LNCAP (cell line): ENCODE results near the gene ABCA5.

Source experiments
- TF ChIP-seq, protein P1 (sequence below): fragments of 450-650 bp; IDR thresholded peaks from 2 replicates; pipeline ENCODE4 v1.5.1; 2017; ENCODE audit warnings: mild to moderate bottlenecking

Gene ABCA5

GRCh38 chr17:69220098-69220497 is 106.8 kb downstream of the ABCA5 start:
- TF ChIP-seq, protein P1, sequence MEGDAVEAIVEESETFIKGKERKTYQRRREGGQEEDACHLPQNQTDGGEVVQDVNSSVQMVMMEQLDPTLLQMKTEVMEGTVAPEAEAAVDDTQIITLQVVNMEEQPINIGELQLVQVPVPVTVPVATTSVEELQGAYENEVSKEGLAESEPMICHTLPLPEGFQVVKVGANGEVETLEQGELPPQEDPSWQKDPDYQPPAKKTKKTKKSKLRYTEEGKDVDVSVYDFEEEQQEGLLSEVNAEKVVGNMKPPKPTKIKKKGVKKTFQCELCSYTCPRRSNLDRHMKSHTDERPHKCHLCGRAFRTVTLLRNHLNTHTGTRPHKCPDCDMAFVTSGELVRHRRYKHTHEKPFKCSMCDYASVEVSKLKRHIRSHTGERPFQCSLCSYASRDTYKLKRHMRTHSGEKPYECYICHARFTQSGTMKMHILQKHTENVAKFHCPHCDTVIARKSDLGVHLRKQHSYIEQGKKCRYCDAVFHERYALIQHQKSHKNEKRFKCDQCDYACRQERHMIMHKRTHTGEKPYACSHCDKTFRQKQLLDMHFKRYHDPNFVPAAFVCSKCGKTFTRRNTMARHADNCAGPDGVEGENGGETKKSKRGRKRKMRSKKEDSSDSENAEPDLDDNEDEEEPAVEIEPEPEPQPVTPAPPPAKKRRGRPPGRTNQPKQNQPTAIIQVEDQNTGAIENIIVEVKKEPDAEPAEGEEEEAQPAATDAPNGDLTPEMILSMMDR, result no peak

DNA sequence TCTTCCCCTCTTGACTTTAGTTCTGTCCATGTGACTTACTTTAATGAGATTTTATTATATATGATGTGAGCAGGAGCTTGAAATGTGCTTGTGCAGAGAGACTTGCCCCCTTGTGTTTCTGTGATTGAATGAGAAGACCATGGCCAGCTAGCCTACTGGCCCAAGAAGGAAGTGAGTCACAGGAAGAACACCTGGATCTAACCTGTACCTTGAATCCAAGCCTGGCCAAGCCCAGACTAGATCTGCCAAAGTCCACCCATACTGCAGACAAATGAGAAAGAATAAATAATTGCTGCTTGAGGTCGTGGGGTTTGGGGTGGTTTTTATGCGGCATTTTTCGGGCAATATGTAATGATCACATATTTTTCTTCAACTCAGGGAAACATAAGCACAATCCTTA is 107.9 kb downstream of the ABCA5 start:
- TF ChIP-seq, protein P1, result no peak

DNA sequence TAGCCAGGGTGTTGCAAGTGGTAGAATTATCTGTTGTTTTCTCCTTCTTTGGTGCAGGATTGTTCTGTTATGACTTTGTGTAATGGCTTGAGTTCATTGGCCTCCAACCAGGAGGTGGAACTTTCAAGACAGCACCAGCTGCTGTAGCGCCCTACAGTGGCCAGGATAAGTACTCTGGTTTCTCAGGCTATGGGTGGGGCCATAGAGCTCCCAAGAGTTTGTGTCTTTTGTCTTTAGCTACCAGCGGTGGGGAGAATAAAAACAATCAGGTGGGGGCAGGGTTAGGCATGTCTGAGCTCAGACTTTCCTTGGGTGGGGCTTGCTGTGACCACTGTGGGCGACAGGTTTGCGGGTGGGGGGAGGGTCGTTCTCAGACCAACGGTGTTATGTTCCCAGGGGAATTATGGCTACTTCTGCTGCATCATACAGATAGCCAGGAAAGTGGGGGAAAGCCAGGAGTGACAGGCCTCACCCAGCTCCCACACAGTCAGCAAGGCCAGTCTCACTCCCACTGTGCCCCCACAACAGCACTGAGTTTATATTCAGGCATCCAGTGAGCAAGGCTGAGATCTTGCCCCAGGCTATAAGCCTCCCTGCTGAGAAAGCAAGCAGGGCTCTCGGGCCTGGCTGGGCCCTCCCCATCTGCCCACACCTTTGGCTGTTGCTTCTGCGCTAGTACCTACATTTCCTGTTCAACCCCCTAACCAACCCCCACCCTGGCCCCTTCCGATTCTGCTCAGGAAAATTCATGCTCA is 113.7 kb downstream of the ABCA5 start:
- TF ChIP-seq, protein P1, result no peak

GRCh38 chr17:69208640-69209039 is 118.3 kb downstream of the ABCA5 start:
- TF ChIP-seq, protein P1, result no peak

GRCh38 chr17:69207151-69207550 is 119.8 kb downstream of the ABCA5 start:
- TF ChIP-seq, protein P1, result no peak

DNA sequence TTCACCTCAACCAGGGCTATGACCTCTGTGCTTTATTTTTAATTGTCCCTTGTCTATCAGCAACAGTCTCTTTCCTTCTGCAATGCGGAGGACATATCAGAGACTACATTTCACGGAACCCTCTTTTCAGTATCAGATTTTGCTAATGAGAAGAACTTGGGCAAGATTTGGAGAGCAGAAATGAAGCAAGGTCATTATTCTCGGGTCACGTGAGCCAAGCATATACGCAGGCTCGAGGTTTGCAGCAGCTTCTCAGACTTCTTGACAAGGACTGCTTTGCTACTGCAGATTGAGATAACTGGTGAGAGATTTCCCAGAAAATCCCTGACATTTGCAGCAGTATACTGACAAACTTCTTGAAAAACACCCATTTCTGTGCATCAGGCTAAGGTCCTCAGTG is 128.7 kb downstream of the ABCA5 start:
- TF ChIP-seq, protein P1, result no peak
